ENCODE measurements around the gene JUP. TPM values are rescaled to one million over a fixed set of nuclear protein-coding genes. Genes with fewer than 3 reads are reported as not detected.

The JUP gene
- polyA plus RNA-seq = 0.70 and 1.6 TPM in 2 replicates

GRCh38 chr17:41786227-41787020 lies at the start of gene JUP:
TSS of gene JUP (minus strand) at chr17:41786711. CDS start at chr17:41771854, 14,857 bp downstream.

GRCh38 chr17:41835800-41836549 lies 49.5 kb upstream of the JUP start, which contains the start of gene NT5C3B:
TSS of gene NT5C3B (minus strand) at chr17:41836232. CDS start at chr17:41836193, 39 bp downstream.

DNA sequence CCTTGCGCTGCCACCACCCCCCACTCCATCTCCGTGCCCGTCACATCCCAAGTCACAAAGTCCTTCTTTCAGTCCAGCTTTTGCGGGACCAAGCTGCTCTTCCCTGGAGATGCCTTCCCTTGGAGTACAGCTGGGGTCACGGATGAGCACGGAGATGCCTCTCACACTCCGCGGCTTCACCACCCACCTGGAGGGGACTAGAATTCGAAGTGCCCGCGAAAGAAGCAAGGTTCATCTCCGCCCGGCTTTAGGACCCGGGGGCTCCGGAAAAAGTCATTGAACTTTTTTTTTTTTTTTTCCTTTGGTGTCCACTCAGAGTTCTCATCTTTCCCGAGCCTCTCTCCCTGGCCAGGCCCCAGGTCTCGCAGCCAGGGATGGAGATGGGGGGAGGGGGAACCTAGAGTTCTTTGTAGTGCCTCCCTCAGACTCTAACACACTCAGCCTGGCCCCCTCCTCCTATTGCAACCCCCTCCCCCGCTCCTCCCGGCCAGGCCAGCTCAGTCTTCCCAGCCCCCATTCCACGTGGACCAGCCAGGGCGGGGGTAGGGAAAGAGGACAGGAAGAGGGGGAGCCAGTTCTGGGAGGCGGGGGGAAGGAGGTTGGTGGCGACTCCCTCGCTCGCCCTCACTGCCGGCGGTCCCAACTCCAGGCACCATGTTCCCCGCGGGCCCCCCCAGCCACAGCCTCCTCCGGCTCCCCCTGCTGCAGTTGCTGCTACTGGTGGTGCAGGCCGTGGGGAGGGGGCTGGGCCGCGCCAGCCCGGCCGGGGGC lies 26.1 kb upstream of the JUP start, which contains the start of gene FKBP10:
Gene FKBP10 (plus strand): TSS at position 624 of the 771 bp plus-strand sequence. CDS start 31 bp downstream, at position 655.

GRCh38 chr17:41811549-41812380 lies 25.3 kb upstream of the JUP start, which contains the start of gene P3H4:
TSS of gene P3H4 (minus strand) at chr17:41811949. CDS start at chr17:41811915, 34 bp downstream.

GRCh38 chr17:41734139-41734948 lies 52.2 kb downstream of the JUP start, which contains the start of gene HAP1:
TSS of gene HAP1 (minus strand) at chr17:41734643. CDS start at chr17:41734634, 9 bp downstream.

GRCh38 chr17:41711669-41712400 lies 74.7 kb downstream of the JUP start, which contains the start of gene GAST:
TSS of gene GAST (plus strand) at chr17:41712331. CDS start at chr17:41715437, 3,106 bp downstream.

Other genes starting within 250 kb of the JUP start
- not detected in 2 replicates for gene KRT9, start 214.7 kb downstream of the JUP start, polyA plus RNA-seq
- not detected in 2 replicates for gene KRT14, start 199.8 kb downstream of the JUP start, polyA plus RNA-seq
- gene KRT16, start 173.9 kb downstream of the JUP start, polyA plus RNA-seq = 0.52 and 0.63 TPM in 2 replicates
- gene KRT17, start 162.1 kb downstream of the JUP start, polyA plus RNA-seq = 10.7 and 38.0 TPM in 2 replicates
- 1,476 and 1,572 TPM in 2 replicates for gene EIF1, start 97.8 kb downstream of the JUP start, polyA plus RNA-seq
- not detected in 2 replicates for gene GAST, start 74.4 kb downstream of the JUP start, polyA plus RNA-seq
- 0.27 and 1.7 TPM in 2 replicates for gene HAP1, start 52.1 kb downstream of the JUP start, polyA plus RNA-seq
- gene P3H4, start 25.2 kb upstream of the JUP start, polyA plus RNA-seq = 0.55 and 0.83 TPM in 2 replicates
- 0.62 and 0.63 TPM in 2 replicates for gene FKBP10, start 26.3 kb upstream of the JUP start, polyA plus RNA-seq
- 20.8 and 22.5 TPM in 2 replicates for gene NT5C3B, start 49.5 kb upstream of the JUP start, polyA plus RNA-seq
- not detected in 2 replicates for gene KLHL10, start 51.1 kb upstream of the JUP start, polyA plus RNA-seq
- gene KLHL11, start 78.7 kb upstream of the JUP start, polyA plus RNA-seq = 3.2 and 5.1 TPM in 2 replicates
- gene ACLY, start 132.2 kb upstream of the JUP start, polyA plus RNA-seq = 40.6 and 43.7 TPM in 2 replicates
- 6.8 TPM in 1 of 2 replicates, not detected in the other for gene ODAD4, start 143.9 kb upstream of the JUP start, polyA plus RNA-seq
- 5.6 and 7.3 TPM in 2 replicates for gene CNP, start 180.1 kb upstream of the JUP start, polyA plus RNA-seq
- 58.9 and 120 TPM in 2 replicates for gene DNAJC7, start 230.7 kb upstream of the JUP start, polyA plus RNA-seq
- gene NKIRAS2, start 233.4 kb upstream of the JUP start, polyA plus RNA-seq = 0.69 and 1.6 TPM in 2 replicates